GM21390 (cell line): ENCODE results near the gene PPP1R1C.

Experiments used
- ATAC-seq: cut with Tn5 transposase; IDR thresholded peaks from one replicate; pipeline ENCODE4 v1.9.1; 2021; ENCODE audit not compliant: unreplicated experiment

The PPP1R1C gene

GRCh38 chr2:182062329-182062972, 76.8 kb downstream of the PPP1R1C start:
- ATAC-seq = no peak

- no peak for ATAC-seq
Measured at GRCh38 chr2:182064019-182064778, 78.5 kb downstream of the PPP1R1C start.

- ATAC-seq = no peak
Measured at GRCh38 chr2:182066400-182067087, 80.9 kb downstream of the PPP1R1C start.

GRCh38 chr2:182067393-182067792, 81.7 kb downstream of the PPP1R1C start:
- no peak for ATAC-seq

- no peak for ATAC-seq
Measured at GRCh38 chr2:182068811-182069210, 83.2 kb downstream of the PPP1R1C start.

- ATAC-seq = no peak
Measured at GRCh38 chr2:182069416-182069815, 83.8 kb downstream of the PPP1R1C start.

- no peak for ATAC-seq
Measured at GRCh38 chr2:182069908-182070307, 84.3 kb downstream of the PPP1R1C start.

- ATAC-seq = no peak
Measured at GRCh38 chr2:182070736-182071135, 85.1 kb downstream of the PPP1R1C start.

GRCh38 chr2:182072861-182073260, 87.2 kb downstream of the PPP1R1C start:
- ATAC-seq = no peak

- no peak for ATAC-seq
Measured at GRCh38 chr2:182073613-182074012, 88.0 kb downstream of the PPP1R1C start.

GRCh38 chr2:182077023-182077422, 91.4 kb downstream of the PPP1R1C start:
- no peak for ATAC-seq

- ATAC-seq = peak; percentile 64
Measured at GRCh38 chr2:182077448-182078142, 91.9 kb downstream of the PPP1R1C start.

GRCh38 chr2:182078988-182079602, 93.4 kb downstream of the PPP1R1C start:
- no peak for ATAC-seq

- ATAC-seq = no peak
Measured at GRCh38 chr2:182080493-182080892, 94.8 kb downstream of the PPP1R1C start.

GRCh38 chr2:182081602-182082260, 96.1 kb downstream of the PPP1R1C start:
- ATAC-seq = no peak

GRCh38 chr2:182088681-182089320, 103.1 kb downstream of the PPP1R1C start:
- no peak for ATAC-seq

- ATAC-seq = no peak
Measured at GRCh38 chr2:182090486-182090885, 104.8 kb downstream of the PPP1R1C start.

- ATAC-seq = no peak
Measured at GRCh38 chr2:182097571-182098164, 112.0 kb downstream of the PPP1R1C start.

- ATAC-seq = no peak
Measured at GRCh38 chr2:182098648-182099047, 113.0 kb downstream of the PPP1R1C start.

- ATAC-seq = peak; percentile 57
Measured at GRCh38 chr2:182101263-182101662, 115.6 kb downstream of the PPP1R1C start.
